T-helper 2 cell treated with Interferon-gamma antibody and Interleukin-4, amounts not matched to agents 5 μg/mL and 100 μg/mL, for 36 hours (primary cell): ENCODE data around the gene NEK9.
"Not testable (repeated sequence)": the region's sequence is repeated elsewhere in the genome, so short reads cannot be mapped to it uniquely, and the experiment has no call there.

Experiments used
- DNase-seq: peaks from one replicate; pipeline ENCODE4 v3.0.0; 2021; ENCODE audit warnings: low spot score
- H3K27ac Mint-ChIP-seq: one replicate; pipeline ENCODE4 v1.8.0; 2021; ENCODE audit warnings: mild to moderate bottlenecking, mixed read lengths
- H3K27me3 Mint-ChIP-seq: one replicate; pipeline ENCODE4 v1.8.0; 2021; ENCODE audit warnings: low read depth, mixed read lengths
- H3K36me3 Mint-ChIP-seq: one replicate; pipeline ENCODE4 v1.8.0; 2021; ENCODE audit warnings: low read depth, mixed read lengths
- H3K4me1 Mint-ChIP-seq: one replicate; pipeline ENCODE4 v1.8.0; 2021; ENCODE audit warnings: low read depth, mixed read lengths
- H3K4me3 Mint-ChIP-seq: one replicate; pipeline ENCODE4 v1.8.0; 2022; ENCODE audit warnings: mild to moderate bottlenecking, moderate library complexity, mixed read lengths
- H3K9me3 Mint-ChIP-seq: one replicate; pipeline ENCODE4 v1.8.0; 2021; ENCODE audit warnings: mixed read lengths

NEK9 gene

GRCh38 chr14:75156901-75157300, 30.1 kb upstream of the NEK9 start:
- peak overlapping the region; percentile 85 for H3K27ac Mint-ChIP-seq
- DNase-seq: peak; percentile 49
- H3K36me3 Mint-ChIP-seq: peaks cover 30% of the 10 kb centered on the region
- H3K9me3 Mint-ChIP-seq: no peaks in the 10 kb centered on the region
- H3K27me3 Mint-ChIP-seq: no peaks in the 10 kb centered on the region
- peaks cover 55% of the 10 kb centered on the region for H3K4me1 Mint-ChIP-seq
- peak overlapping the region; percentile 61 for H3K4me3 Mint-ChIP-seq

GRCh38 chr14:75156111-75156510, 29.3 kb upstream of the NEK9 start:
- no peaks in the 10 kb centered on the region for H3K9me3 Mint-ChIP-seq
- peaks cover 47% of the 10 kb centered on the region for H3K4me1 Mint-ChIP-seq
- H3K36me3 Mint-ChIP-seq: peaks cover 31% of the 10 kb centered on the region
- no peaks in the 10 kb centered on the region for H3K27me3 Mint-ChIP-seq
- no peak overlapping the region for H3K27ac Mint-ChIP-seq
- H3K4me3 Mint-ChIP-seq: peak overlapping the region; percentile 13
- no peak for DNase-seq

GRCh38 chr14:75155169-75155568, 28.3 kb upstream of the NEK9 start:
- H3K27me3 Mint-ChIP-seq: no peaks in the 10 kb centered on the region
- DNase-seq: no peak
- H3K4me1 Mint-ChIP-seq: peaks cover 39% of the 10 kb centered on the region
- H3K36me3 Mint-ChIP-seq: peaks cover 31% of the 10 kb centered on the region
- no peaks in the 10 kb centered on the region for H3K9me3 Mint-ChIP-seq
- peak overlapping the region; percentile 67 for H3K27ac Mint-ChIP-seq
- peak overlapping the region; percentile 70 for H3K4me3 Mint-ChIP-seq

DNA sequence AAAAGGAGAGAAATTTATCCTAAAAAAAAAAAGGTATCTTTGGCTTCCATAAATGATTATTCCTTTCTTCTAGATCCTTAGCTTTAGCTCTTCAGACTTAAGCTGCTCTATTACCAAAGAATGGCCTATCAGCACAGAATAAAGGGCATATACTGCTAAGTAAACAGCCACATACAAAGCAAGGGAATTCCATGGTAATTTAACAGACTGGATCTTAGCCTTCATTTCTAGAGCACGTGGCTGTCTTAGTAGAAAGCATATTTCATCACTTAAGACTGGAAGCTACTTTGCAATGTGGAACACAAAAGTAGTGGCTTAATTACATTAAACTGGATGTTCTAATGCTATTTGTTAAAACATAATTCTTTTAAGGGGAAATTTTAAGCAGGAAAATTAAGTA, 26.4 kb upstream of the NEK9 start:
- no peak overlapping the region for H3K27ac Mint-ChIP-seq
- no peak for DNase-seq
- H3K36me3 Mint-ChIP-seq: peaks cover 41% of the 10 kb centered on the region
- peaks cover 26% of the 10 kb centered on the region for H3K4me1 Mint-ChIP-seq
- H3K27me3 Mint-ChIP-seq: no peaks in the 10 kb centered on the region
- no peak overlapping the region for H3K4me3 Mint-ChIP-seq
- no peaks in the 10 kb centered on the region for H3K9me3 Mint-ChIP-seq

GRCh38 chr14:75151851-75152250, 25.0 kb upstream of the NEK9 start:
- no peak overlapping the region for H3K27ac Mint-ChIP-seq
- H3K4me1 Mint-ChIP-seq: peaks cover 22% of the 10 kb centered on the region
- no peak for DNase-seq
- H3K36me3 Mint-ChIP-seq: peaks cover 47% of the 10 kb centered on the region
- H3K27me3 Mint-ChIP-seq: no peaks in the 10 kb centered on the region
- H3K9me3 Mint-ChIP-seq: no peaks in the 10 kb centered on the region
- no peak overlapping the region for H3K4me3 Mint-ChIP-seq

DNA sequence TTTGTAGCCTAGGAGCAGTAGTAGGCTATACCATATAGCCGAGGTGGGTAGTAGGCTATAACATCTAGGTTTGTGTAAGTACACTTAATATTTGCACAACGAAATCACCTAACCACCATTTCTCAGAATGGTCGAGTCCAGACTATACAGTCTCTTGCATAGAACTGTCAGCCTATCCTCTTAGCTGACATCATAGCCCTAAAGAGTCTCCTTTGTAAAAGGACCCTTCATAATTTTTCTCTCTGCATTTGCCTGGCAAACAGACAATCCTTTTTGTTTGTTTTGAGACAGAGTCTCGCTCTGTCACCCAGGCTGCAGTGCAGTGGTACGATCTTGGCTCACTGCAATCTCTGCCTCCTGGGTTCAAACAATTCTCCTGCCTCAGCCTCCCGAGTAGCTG, 23.8 kb upstream of the NEK9 start:
- Mint-ChIP-seq H3K4me1 (peaks cover 23% of the 10 kb centered on the region), H3K36me3 (peaks cover 53% of the 10 kb centered on the region)
- not testable (repeated sequence) for H3K4me3 Mint-ChIP-seq, H3K27ac Mint-ChIP-seq, DNase-seq, H3K9me3 Mint-ChIP-seq, H3K27me3 Mint-ChIP-seq

GRCh38 chr14:75150150-75150549, 23.3 kb upstream of the NEK9 start:
- Mint-ChIP-seq H3K4me3 (no peak overlapping the region), H3K27ac (no peak overlapping the region), H3K9me3 (no peaks in the 10 kb centered on the region), H3K4me1 (peaks cover 21% of the 10 kb centered on the region), H3K36me3 (peaks cover 51% of the 10 kb centered on the region), H3K27me3 (no peaks in the 10 kb centered on the region)
- no peak for DNase-seq

DNA sequence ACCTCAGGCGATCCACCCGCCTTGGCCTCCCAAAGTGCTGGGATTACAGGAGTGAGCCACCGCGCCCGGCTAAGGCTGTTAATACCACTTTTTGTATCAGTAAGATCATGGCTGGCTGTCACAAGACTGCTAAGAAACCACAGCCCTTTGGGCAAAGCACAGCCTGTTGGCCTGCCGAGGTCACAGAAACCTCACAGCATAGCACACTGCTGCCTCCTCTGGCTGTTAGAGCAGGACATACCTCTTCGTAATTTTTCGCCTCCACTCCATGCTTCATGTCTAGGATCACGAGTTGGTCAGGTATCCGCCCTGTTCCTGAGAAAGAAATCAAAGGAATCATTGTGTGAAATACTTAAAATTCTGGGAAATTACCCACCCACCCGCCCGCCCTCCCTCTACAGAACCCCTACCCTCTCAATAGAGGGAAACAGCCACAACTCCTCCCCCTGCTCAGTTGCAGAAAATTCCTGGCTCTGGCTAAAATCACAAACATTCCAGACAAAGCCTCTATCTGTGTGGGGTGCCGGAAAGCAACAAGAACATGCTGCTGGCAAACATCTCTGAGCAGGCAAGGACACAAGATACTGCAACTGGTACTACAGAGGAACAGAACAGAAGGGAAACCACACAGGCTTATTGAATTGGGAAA, 20.7 kb upstream of the NEK9 start:
- Mint-ChIP-seq H3K4me3 (no peak overlapping the region), H3K36me3 (peaks cover 62% of the 10 kb centered on the region), H3K4me1 (peaks cover 26% of the 10 kb centered on the region), H3K9me3 (no peaks in the 10 kb centered on the region), H3K27ac (no peak overlapping the region), H3K27me3 (no peaks in the 10 kb centered on the region)
- DNase-seq: no peak

DNA sequence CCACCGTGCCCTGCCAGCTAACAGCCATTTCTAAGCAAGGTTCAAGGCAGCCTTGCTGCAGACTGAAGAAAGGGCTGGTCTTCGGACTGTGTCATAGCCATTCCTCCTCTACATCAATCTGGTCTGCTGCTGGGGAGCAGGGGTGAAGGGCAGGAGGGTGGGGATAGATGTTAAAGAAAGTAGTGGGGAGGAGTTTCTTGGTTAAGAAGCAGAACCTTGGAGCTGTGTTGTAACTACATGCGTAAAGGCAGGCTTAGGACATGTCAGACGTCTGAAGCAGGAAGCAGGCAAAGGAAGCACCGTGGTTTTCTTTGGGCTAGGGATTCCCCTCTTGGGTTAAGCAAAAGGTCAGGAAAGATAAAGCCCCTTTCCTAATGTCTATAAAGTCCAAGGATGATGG, 18.1 kb upstream of the NEK9 start:
- H3K27ac Mint-ChIP-seq: peak overlapping the region; percentile 31
- no peak overlapping the region for H3K4me3 Mint-ChIP-seq
- DNase-seq: no peak
- H3K9me3 Mint-ChIP-seq: no peaks in the 10 kb centered on the region
- H3K27me3 Mint-ChIP-seq: no peaks in the 10 kb centered on the region
- H3K4me1 Mint-ChIP-seq: peaks cover 36% of the 10 kb centered on the region
- peaks cover 46% of the 10 kb centered on the region for H3K36me3 Mint-ChIP-seq

- Mint-ChIP-seq H3K27ac (no peak overlapping the region), H3K4me1 (peaks cover 42% of the 10 kb centered on the region), H3K4me3 (peak overlapping the region; percentile 24), H3K36me3 (peaks cover 39% of the 10 kb centered on the region), H3K9me3 (no peaks in the 10 kb centered on the region), H3K27me3 (no peaks in the 10 kb centered on the region)
- DNase-seq: no peak
Measured at GRCh38 chr14:75143761-75144527, 17.1 kb upstream of the NEK9 start.

DNA sequence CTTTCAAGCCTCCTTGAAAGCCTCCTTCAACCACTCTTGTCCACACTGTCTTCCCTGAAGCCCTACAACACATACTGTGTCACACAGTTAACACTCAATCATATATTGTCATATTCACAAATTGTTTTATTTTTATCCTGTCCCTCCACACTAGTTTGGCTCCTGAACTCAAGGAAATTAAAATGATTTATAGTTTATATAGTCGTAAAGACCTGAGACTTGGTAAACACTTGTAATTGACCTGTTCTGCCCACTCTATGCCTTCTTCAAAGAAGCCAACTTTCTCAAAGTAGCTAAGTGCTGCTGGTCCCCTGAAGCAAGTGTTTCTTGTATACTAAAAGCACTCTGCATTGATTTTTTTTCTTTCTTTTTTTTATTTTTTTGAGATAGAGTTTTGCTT, 15.6 kb upstream of the NEK9 start:
- H3K4me1 Mint-ChIP-seq: peaks cover 46% of the 10 kb centered on the region
- no peak overlapping the region for H3K4me3 Mint-ChIP-seq
- H3K27me3 Mint-ChIP-seq: no peaks in the 10 kb centered on the region
- no peaks in the 10 kb centered on the region for H3K9me3 Mint-ChIP-seq
- no peak overlapping the region for H3K27ac Mint-ChIP-seq
- H3K36me3 Mint-ChIP-seq: peaks cover 34% of the 10 kb centered on the region
- no peak for DNase-seq

- Mint-ChIP-seq H3K4me3 (no peak overlapping the region), H3K27ac (no peak overlapping the region), H3K36me3 (peaks cover 31% of the 10 kb centered on the region), H3K27me3 (no peaks in the 10 kb centered on the region), H3K4me1 (peaks cover 46% of the 10 kb centered on the region), H3K9me3 (no peaks in the 10 kb centered on the region)
- DNase-seq: no peak
Measured at GRCh38 chr14:75141967-75142366, 15.1 kb upstream of the NEK9 start.

GRCh38 chr14:75141062-75141461, 14.2 kb upstream of the NEK9 start:
- Mint-ChIP-seq H3K9me3 (no peaks in the 10 kb centered on the region), H3K4me3 (no peak overlapping the region)

DNA sequence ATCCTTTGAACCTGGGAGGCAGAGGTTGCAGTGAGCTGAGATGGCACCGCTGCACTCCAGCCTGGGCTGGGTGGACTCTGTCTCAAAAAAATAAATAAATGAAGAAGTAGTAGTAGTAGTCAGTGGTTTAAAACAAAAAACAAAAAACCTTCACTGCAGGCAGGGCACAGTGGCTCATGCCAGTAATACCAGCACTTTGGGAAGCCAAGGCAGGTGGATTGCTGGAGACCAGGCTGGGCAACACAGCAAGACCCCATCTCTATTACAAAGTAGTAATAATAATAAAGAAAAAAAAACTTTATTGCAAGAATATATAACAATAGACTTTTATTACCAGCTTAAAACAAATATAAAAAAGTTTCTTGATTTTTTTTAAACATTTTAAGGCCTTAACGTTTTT, 13.8 kb upstream of the NEK9 start:
- no peak for DNase-seq
- peaks cover 36% of the 10 kb centered on the region for H3K4me1 Mint-ChIP-seq
- peaks cover 28% of the 10 kb centered on the region for H3K36me3 Mint-ChIP-seq
- no peaks in the 10 kb centered on the region for H3K9me3 Mint-ChIP-seq
- no peak overlapping the region for H3K4me3 Mint-ChIP-seq
- no peak overlapping the region for H3K27ac Mint-ChIP-seq
- no peaks in the 10 kb centered on the region for H3K27me3 Mint-ChIP-seq

More at GRCh38 chr14:75141062-75141461, 14.2 kb upstream of the NEK9 start:
- no peaks in the 10 kb centered on the region for H3K27me3 Mint-ChIP-seq
- peaks cover 27% of the 10 kb centered on the region for H3K36me3 Mint-ChIP-seq
- no peak for DNase-seq
- peaks cover 37% of the 10 kb centered on the region for H3K4me1 Mint-ChIP-seq
- no peak overlapping the region for H3K27ac Mint-ChIP-seq
